Measurements from ENCODE around the gene LDHD.

GRCh38 chr16:75103994-75104393 lies 12.6 kb downstream of the LDHD start:
- TF ChIP-seq CTCF (IDR thresholded peaks at IDR 0.05; ENCODE audit: low read length) (no peak), EZH2 (optimal IDR thresholded peaks at IDR 0.05; ENCODE audit: low read depth, low read length) (no peak)

Data from MM.1S (cell line).